ENCODE data around the gene PAX7.

Gene PAX7

GRCh38 chr1:18796950-18797349 is 166.3 kb downstream of the PAX7 start:
- no peak for ATAC-seq
- no peak for DNase-seq
